ENCODE measurements around the gene DNMT1. TPM values are rescaled to one million over a fixed set of nuclear protein-coding genes. Genes with fewer than 3 reads are reported as not detected.

The DNMT1 gene
- total and polyA plus RNA-seq, 2 donors (not counting 1 experiment from before 2014, with no cell fraction given), result 53.0 to 119 TPM

DNA sequence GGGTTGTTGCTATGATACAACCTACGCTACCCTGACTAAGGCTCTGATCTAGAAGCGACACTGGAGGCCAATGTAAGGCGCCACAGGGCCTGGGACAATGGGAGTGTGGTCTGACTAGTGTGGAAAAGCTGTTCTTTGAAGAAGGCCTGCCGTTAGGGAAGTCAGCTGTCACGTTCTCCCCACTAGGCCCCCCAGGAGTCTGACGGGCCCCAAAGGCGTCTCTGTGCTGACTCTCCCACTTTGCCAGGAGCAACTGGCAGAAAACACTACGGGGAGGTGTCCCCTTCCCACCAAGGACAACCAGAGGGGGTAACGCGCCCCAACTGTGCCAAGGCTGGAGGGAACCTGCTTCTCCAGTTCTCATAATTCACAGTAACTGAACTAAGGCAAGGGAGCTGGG is 49.7 kb downstream of the DNMT1 start:
- no peak overlapping the region for H2AFZ ChIP-seq (ENCODE audit: insufficient read depth, low read depth, low read length, poor library complexity, severe bottlenecking)
- no peak overlapping the region for H3K4me3 ChIP-seq (ENCODE audit: control extremely low read depth in 1 of 5, extremely low read depth in 1 of 5, insufficient read depth in 1 of 5, low read depth in 2 of 5, low read length in 4 of 5)
- H3K4me2 ChIP-seq (replicated peaks; ENCODE audit: low read depth, low read length, poor library complexity, severe bottlenecking), result no peak overlapping the region
- Mint-ChIP-seq H3K9me3 (ENCODE audit: insufficient read depth) (no peaks in the 10 kb centered on the region), H3K4me1 (no peaks in the 10 kb centered on the region), H3K27me3 (no peaks in the 10 kb centered on the region), H3K27ac (no peak overlapping the region), H3K4me3 (no peak overlapping the region)
- no peaks in the 10 kb centered on the region for H3K4me1 ChIP-seq (ENCODE audit: control insufficient read depth in 2 of 2, insufficient read depth in 2 of 2, low read length in 2 of 2)
- ChIA-PET CTCF (no interaction called here), POLR2A (no interaction called here)
- no peak overlapping the region for H3K27ac ChIP-seq (ENCODE audit: low read length in 2 of 2)
- H3K36me3 ChIP-seq (replicated peaks in 1 of 2; ENCODE audit: control extremely low read depth in 1 of 2, control insufficient read depth in 1 of 2, extremely low read depth in 1 of 2, insufficient read depth in 2 of 2, low read length in 1 of 2), result peaks cover 1 to 81% of the 10 kb centered on the region in 2 experiments
- DNase-seq, result no peak
- no peaks in the 10 kb centered on the region for H3K27me3 ChIP-seq (replicated peaks in 1 of 4; ENCODE audit: control extremely low read depth in 1 of 4, control insufficient read depth in 3 of 4, insufficient read depth in 4 of 4, low read length in 3 of 4)
- no peak for TF ChIP-seq EZH2 (IDR thresholded peaks at IDR 0.05; ENCODE audit: borderline replicate concordance, insufficient read depth, low read depth, low read length, poor library complexity, severe bottlenecking)
- TF ChIP-seq, protein P1, sequence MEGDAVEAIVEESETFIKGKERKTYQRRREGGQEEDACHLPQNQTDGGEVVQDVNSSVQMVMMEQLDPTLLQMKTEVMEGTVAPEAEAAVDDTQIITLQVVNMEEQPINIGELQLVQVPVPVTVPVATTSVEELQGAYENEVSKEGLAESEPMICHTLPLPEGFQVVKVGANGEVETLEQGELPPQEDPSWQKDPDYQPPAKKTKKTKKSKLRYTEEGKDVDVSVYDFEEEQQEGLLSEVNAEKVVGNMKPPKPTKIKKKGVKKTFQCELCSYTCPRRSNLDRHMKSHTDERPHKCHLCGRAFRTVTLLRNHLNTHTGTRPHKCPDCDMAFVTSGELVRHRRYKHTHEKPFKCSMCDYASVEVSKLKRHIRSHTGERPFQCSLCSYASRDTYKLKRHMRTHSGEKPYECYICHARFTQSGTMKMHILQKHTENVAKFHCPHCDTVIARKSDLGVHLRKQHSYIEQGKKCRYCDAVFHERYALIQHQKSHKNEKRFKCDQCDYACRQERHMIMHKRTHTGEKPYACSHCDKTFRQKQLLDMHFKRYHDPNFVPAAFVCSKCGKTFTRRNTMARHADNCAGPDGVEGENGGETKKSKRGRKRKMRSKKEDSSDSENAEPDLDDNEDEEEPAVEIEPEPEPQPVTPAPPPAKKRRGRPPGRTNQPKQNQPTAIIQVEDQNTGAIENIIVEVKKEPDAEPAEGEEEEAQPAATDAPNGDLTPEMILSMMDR (IDR thresholded peaks at IDR 0.05), result no peak
- intact Hi-C loops (cut with micrococcal nuclease), result no loop called here
- no peak for ATAC-seq (ENCODE audit: low read depth)
- no peak overlapping the region for H3K9ac ChIP-seq (ENCODE audit: low read length)
- no peaks in the 10 kb centered on the region for H3K79me2 ChIP-seq (ENCODE audit: control insufficient read depth, insufficient read depth, low read length)
- 98% methylated on average over 7 of the region's 10 CpGs for WGBS (ENCODE audit: insufficient coverage)
- no peaks in the 10 kb centered on the region for H4K20me1 ChIP-seq (ENCODE audit: control insufficient read depth, insufficient read depth, low read length, poor library complexity, severe bottlenecking)
- H3K9me3 ChIP-seq (ENCODE audit: control extremely low read depth in 1 of 3, control insufficient read depth in 2 of 3, insufficient read depth in 1 of 3, low read length in 2 of 3), result no peaks in the 10 kb centered on the region

DNA sequence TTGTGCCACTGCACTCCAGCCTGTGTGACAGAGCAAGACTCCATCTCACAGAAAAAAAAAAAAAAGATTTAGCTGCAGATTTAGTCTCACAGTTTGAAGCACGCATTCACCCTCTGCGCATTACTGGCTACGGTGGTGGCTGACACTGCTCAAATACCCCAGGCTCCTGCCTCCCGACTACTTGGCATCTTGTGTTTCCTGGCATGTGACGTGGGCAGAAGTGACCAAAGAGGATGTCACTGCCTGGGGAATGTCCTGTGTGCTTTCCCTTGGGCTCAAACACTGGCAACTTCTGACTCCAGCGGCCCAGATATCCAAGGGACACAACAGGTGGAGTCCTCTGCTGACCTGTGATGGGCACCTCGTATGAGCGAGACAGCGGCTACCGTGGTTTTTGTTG is 50.4 kb downstream of the DNMT1 start:
- Mint-ChIP-seq H3K9me3 (ENCODE audit: insufficient read depth) (no peaks in the 10 kb centered on the region), H3K4me1 (no peaks in the 10 kb centered on the region), H3K27ac (no peak overlapping the region), H3K4me3 (no peak overlapping the region), H3K27me3 (no peaks in the 10 kb centered on the region)
- no peak overlapping the region for H3K4me3 ChIP-seq (ENCODE audit: control extremely low read depth in 1 of 5, extremely low read depth in 1 of 5, insufficient read depth in 1 of 5, low read depth in 2 of 5, low read length in 4 of 5)
- CTCF ChIA-PET, result interaction anchor here (0.7 kb wide), 1 partner anchor 15 kb away, joined by 3 read pairs; no protein-coding TSS in a partner anchor
- H3K4me1 ChIP-seq (ENCODE audit: control insufficient read depth in 2 of 2, insufficient read depth in 2 of 2, low read length in 2 of 2), result no peaks in the 10 kb centered on the region
- H3K79me2 ChIP-seq (ENCODE audit: control insufficient read depth, insufficient read depth, low read length), result no peaks in the 10 kb centered on the region
- intact Hi-C loops (cut with micrococcal nuclease), result no loop called here
- H3K4me2 ChIP-seq (replicated peaks; ENCODE audit: low read depth, low read length, poor library complexity, severe bottlenecking), result no peak overlapping the region
- WGBS (ENCODE audit: insufficient coverage), result 97% methylated on average over 10 of the region's 10 CpGs
- no peak overlapping the region for H2AFZ ChIP-seq (ENCODE audit: insufficient read depth, low read depth, low read length, poor library complexity, severe bottlenecking)
- no peaks in the 10 kb centered on the region for H4K20me1 ChIP-seq (ENCODE audit: control insufficient read depth, insufficient read depth, low read length, poor library complexity, severe bottlenecking)
- ATAC-seq (ENCODE audit: low read depth) (no peak), DNase-seq (no peak)
- no peak overlapping the region for H3K27ac ChIP-seq (ENCODE audit: low read length in 2 of 2)
- TF ChIP-seq, protein P1 (IDR thresholded peaks at IDR 0.05), result no peak
- no peak for TF ChIP-seq EZH2 (IDR thresholded peaks at IDR 0.05; ENCODE audit: borderline replicate concordance, insufficient read depth, low read depth, low read length, poor library complexity, severe bottlenecking)
- no peaks in the 10 kb centered on the region for H3K9me3 ChIP-seq (ENCODE audit: control extremely low read depth in 1 of 3, control insufficient read depth in 2 of 3, insufficient read depth in 1 of 3, low read length in 2 of 3)
- peaks cover 1 to 81% of the 10 kb centered on the region in 2 experiments for H3K36me3 ChIP-seq (replicated peaks in 1 of 2; ENCODE audit: control extremely low read depth in 1 of 2, control insufficient read depth in 1 of 2, extremely low read depth in 1 of 2, insufficient read depth in 2 of 2, low read length in 1 of 2)
- no peak overlapping the region for H3K9ac ChIP-seq (ENCODE audit: low read length)
- no peaks in the 10 kb centered on the region for H3K27me3 ChIP-seq (replicated peaks in 1 of 4; ENCODE audit: control extremely low read depth in 1 of 4, control insufficient read depth in 3 of 4, insufficient read depth in 4 of 4, low read length in 3 of 4)
- POLR2A ChIA-PET, result interaction anchor here (0.6 kb wide), 1 partner anchor 17 kb away, joined by 6 read pairs; no protein-coding TSS in a partner anchor
